ENCODE results near the gene SNX2. TPM values are rescaled to one million over a fixed set of nuclear protein-coding genes. Genes with fewer than 3 reads are reported as not detected.

The SNX2 gene
- total RNA-seq, 1 donor from 2014 or later: 53.2 TPM

DNA sequence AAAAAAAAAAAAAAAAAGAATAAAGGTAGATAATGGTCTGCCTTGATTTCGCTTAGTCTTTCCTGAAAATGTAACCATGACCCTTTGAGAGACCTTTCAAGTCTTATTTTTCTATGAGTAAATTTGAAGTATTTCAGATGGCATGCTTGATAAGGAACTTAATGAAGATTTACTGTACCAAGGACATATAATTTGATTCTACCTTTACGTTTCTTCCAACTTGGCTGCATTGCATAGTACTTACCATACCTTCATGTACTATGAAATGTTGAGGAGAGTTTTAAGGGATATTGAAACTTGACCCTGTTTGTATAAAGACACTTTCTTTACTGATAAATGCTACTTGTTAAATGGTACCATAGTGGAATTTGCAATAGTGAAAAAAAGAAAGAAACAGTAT lies 35.5 kb downstream of the SNX2 start:
- Mint-ChIP-seq H3K4me3 (ENCODE audit: unreplicated experiment) (no peak overlapping the region), H3K4me1 (ENCODE audit: unreplicated experiment) (no peaks in the 10 kb centered on the region), H3K27ac (ENCODE audit: unreplicated experiment) (no peak overlapping the region), H3K36me3 (ENCODE audit: unreplicated experiment) (peaks cover 32% of the 10 kb centered on the region), H3K9me3 (ENCODE audit: unreplicated experiment) (no peaks in the 10 kb centered on the region), H3K27me3 (ENCODE audit: unreplicated experiment) (no peaks in the 10 kb centered on the region)
- no peak for DNase-seq (ENCODE audit: extremely low spot score, unreplicated experiment)
- TF ChIP-seq, protein P1, sequence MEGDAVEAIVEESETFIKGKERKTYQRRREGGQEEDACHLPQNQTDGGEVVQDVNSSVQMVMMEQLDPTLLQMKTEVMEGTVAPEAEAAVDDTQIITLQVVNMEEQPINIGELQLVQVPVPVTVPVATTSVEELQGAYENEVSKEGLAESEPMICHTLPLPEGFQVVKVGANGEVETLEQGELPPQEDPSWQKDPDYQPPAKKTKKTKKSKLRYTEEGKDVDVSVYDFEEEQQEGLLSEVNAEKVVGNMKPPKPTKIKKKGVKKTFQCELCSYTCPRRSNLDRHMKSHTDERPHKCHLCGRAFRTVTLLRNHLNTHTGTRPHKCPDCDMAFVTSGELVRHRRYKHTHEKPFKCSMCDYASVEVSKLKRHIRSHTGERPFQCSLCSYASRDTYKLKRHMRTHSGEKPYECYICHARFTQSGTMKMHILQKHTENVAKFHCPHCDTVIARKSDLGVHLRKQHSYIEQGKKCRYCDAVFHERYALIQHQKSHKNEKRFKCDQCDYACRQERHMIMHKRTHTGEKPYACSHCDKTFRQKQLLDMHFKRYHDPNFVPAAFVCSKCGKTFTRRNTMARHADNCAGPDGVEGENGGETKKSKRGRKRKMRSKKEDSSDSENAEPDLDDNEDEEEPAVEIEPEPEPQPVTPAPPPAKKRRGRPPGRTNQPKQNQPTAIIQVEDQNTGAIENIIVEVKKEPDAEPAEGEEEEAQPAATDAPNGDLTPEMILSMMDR (IDR thresholded peaks at IDR 0.05): no peak

DNA sequence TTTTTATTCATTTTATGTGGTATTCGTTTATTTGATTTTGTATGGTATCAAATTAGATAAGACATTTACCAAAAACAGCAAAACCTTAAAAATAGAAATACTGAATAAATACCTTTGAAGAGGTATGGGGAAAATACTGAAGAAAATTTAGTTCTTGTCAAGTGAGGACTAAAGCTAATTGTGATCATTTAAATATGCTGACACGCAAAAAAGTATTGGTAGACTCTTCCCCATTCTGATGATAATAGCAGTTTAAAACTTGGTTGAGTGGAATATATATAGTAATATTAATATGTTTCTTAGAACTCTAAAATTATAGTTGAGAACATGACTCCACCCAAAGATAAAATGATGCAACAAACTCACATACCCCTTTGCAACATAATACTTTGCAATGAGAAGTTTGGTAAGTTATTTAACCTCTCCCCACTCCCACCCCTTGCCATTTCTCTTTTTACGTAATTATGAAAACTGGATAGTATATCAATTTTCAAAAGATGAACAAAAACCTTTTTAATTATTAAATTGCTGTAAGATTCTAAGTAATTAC lies 40.4 kb downstream of the SNX2 start:
- Mint-ChIP-seq H3K4me3 (ENCODE audit: unreplicated experiment) (no peak overlapping the region), H3K27ac (ENCODE audit: unreplicated experiment) (no peak overlapping the region), H3K9me3 (ENCODE audit: unreplicated experiment) (no peaks in the 10 kb centered on the region), H3K27me3 (ENCODE audit: unreplicated experiment) (no peaks in the 10 kb centered on the region), H3K4me1 (ENCODE audit: unreplicated experiment) (no peaks in the 10 kb centered on the region), H3K36me3 (ENCODE audit: unreplicated experiment) (peaks cover 16% of the 10 kb centered on the region)
- TF ChIP-seq, protein P1 (IDR thresholded peaks at IDR 0.05): no peak
- no peak for DNase-seq (ENCODE audit: extremely low spot score, unreplicated experiment)

DNA sequence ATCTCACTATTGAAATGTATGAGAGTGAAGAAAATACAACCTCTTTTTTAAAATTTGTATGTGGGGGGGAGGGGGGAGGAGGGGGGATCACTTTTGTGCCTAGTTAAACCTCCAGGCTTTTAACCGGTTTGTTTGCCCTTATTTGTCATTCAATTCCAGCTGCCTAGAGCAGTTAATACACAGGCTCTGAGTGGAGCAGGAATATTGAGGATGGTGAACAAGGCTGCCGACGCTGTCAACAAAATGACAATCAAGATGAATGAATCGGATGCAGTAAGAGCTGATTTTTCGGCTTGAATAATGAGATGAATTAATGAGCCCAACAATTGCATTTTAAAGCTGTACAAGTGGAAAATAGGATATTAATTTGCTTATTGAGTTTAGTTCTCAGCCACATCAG lies 41.9 kb downstream of the SNX2 start:
- DNase-seq (ENCODE audit: extremely low spot score, unreplicated experiment): no peak
- no peak overlapping the region for H3K4me3 Mint-ChIP-seq (ENCODE audit: unreplicated experiment)
- no peaks in the 10 kb centered on the region for H3K4me1 Mint-ChIP-seq (ENCODE audit: unreplicated experiment)
- no peaks in the 10 kb centered on the region for H3K9me3 Mint-ChIP-seq (ENCODE audit: unreplicated experiment)
- H3K27ac Mint-ChIP-seq (ENCODE audit: unreplicated experiment): no peak overlapping the region
- TF ChIP-seq, protein P1 (IDR thresholded peaks at IDR 0.05): no peak
- H3K36me3 Mint-ChIP-seq (ENCODE audit: unreplicated experiment): peaks cover 20% of the 10 kb centered on the region
- H3K27me3 Mint-ChIP-seq (ENCODE audit: unreplicated experiment): no peaks in the 10 kb centered on the region

DNA sequence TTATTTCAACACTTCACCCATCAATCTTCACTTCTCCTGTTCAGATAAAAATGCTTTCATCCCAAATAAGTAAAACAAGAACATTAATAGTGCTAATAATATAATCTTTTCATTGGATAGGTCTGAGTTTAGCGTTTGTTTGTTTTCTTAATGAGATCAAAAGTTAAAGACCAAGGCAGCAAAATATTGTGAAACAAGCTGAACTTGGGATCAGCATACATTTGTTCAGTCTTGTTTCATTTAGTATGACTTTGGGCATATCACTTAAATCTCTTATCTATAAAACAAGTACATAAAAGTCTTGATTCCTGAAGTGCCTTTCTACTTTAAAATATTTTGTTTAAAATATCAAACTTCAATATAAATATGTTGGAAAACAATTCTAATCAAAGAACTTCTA lies 57.1 kb downstream of the SNX2 start:
- Mint-ChIP-seq H3K27ac (ENCODE audit: unreplicated experiment) (no peak overlapping the region), H3K9me3 (ENCODE audit: unreplicated experiment) (no peaks in the 10 kb centered on the region), H3K4me3 (ENCODE audit: unreplicated experiment) (no peak overlapping the region), H3K36me3 (ENCODE audit: unreplicated experiment) (peaks cover 24% of the 10 kb centered on the region), H3K4me1 (ENCODE audit: unreplicated experiment) (no peaks in the 10 kb centered on the region), H3K27me3 (ENCODE audit: unreplicated experiment) (no peaks in the 10 kb centered on the region)
- TF ChIP-seq, protein P1 (IDR thresholded peaks at IDR 0.05): no peak
- DNase-seq (ENCODE audit: extremely low spot score, unreplicated experiment): no peak

DNA sequence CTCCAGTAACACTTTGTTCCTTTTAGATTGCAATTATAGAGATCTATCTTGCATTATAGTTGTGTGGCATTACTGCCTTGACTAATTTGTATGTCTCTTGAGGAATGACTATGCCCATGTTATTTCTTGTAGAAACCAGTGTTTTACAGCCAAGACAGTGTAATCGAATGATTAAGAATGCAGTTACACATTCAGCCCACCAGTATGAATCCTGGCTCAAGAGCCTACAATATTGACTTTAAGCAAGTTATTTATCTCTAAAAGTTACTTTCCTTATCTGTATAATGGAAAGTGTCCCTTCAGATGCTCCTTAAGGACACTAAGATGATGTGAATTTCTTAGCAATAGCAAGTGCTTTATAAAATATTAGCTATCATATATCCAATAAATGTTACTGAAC lies 60.8 kb downstream of the SNX2 start:
- peaks cover 10% of the 10 kb centered on the region for H3K36me3 Mint-ChIP-seq (ENCODE audit: unreplicated experiment)
- H3K4me3 Mint-ChIP-seq (ENCODE audit: unreplicated experiment): no peak overlapping the region
- H3K27me3 Mint-ChIP-seq (ENCODE audit: unreplicated experiment): no peaks in the 10 kb centered on the region
- no peaks in the 10 kb centered on the region for H3K4me1 Mint-ChIP-seq (ENCODE audit: unreplicated experiment)
- DNase-seq (ENCODE audit: extremely low spot score, unreplicated experiment): no peak
- H3K9me3 Mint-ChIP-seq (ENCODE audit: unreplicated experiment): peaks cover 5% of the 10 kb centered on the region
- H3K27ac Mint-ChIP-seq (ENCODE audit: unreplicated experiment): no peak overlapping the region
- TF ChIP-seq, protein P1 (IDR thresholded peaks at IDR 0.05): no peak

All from osteocyte (in vitro differentiated cells).